Suppressor macrophage treated with lipopolysaccharide for 1 hour (primary cell): ENCODE measurements around the gene METTL17.
A peak's percentile ranks its signal among the peaks of the same experiment; 100 is the strongest.
"Not testable (repeated sequence)": the region's sequence is repeated elsewhere in the genome, so short reads cannot be mapped to it uniquely, and the experiment has no call there.

Source experiments
- DNase-seq, 3 donors: peaks; one replicate each; pipeline ENCODE4 v3.0.0-alpha.2; 2020 to 2022

Gene METTL17

DNA sequence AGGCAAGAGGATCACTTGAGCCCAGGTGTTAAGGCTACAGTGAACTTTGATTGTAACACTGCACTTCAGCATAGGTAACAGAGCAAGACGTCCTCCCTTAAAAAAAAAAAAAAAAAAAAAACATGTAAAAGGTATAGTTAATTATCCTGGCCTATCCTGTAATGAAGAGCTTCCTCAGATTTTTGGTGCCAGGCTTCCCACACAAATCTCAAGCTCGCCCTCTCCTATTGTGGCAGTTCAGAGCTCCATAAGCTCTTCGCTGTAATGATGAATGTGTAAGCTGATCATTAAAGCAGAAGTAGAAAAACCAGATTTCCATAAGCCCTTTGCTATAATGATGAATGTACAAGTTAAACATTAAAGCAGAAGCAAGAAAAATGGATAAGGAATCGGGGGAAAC, 7.3 kb downstream of the METTL17 start:
- DNase-seq = no peak

DNA sequence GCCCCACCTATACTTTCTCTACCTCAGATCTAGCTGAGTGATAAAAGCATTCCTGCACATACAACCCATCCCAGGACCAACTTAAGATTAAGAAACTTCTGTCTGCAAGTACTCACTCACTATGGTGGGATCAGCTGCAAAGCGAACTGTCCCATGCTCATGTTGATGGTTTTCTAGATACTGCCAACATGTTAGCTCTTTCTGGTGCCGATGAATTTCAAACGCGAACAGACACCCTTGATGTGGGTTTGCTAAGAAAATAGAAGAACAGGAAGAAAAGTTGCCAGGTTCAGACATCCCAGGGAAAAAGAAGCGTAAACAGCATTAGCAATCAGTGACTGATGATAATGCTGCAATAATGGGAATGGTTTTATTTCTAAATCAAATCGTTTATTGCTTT, 7.8 kb downstream of the METTL17 start:
- no peak for DNase-seq

- no peak for DNase-seq
Measured at GRCh38 chr14:20998139-20998538, 8.4 kb downstream of the METTL17 start.

DNA sequence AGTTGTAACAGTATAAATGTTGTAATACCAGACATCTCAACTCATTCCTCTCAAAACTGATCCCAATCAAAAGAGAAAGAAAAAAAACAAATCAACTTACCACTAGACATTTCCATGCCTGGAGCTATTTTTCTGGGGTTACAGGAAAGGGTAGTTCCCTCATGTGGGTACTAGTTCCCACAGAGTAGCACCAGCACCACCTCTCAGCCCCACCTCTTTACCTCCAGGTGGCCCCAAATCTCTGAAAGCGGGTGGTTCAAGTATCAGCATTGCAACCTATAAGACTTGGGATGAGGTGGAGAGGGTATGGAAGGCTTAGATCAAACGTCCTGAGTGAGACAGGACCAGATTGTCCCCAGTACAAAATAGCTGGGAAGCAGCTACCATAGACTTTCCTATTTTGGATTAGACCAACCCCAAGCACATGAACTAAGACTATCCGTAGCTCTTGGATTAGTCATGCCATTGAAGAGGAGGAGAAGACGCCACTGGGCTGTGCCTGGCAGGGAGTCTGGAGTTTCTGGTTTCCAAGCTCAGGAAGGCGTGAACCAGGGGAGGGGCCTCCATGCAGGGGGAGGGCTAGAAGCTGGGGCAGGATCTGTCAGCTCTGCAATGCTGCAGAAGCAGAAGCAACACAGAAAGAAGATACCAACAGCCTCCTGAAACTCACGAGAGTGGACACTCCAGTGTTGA, 9.0 kb downstream of the METTL17 start, which contains the start of gene SLC39A2:
TSS of gene SLC39A2 (plus strand) at position 620 of the 693 bp plus-strand sequence. CDS start 154 bp downstream, outside the sequence.
- DNase-seq = peak; percentile 47 to 66 (median 55)

- DNase-seq = no peak
Measured at GRCh38 chr14:20999591-20999990, 9.8 kb downstream of the METTL17 start.

GRCh38 chr14:21001218-21001617, 11.4 kb downstream of the METTL17 start:
- no peak for DNase-seq

GRCh38 chr14:21003788-21004346, 14.1 kb downstream of the METTL17 start:
- no peak for DNase-seq

DNA sequence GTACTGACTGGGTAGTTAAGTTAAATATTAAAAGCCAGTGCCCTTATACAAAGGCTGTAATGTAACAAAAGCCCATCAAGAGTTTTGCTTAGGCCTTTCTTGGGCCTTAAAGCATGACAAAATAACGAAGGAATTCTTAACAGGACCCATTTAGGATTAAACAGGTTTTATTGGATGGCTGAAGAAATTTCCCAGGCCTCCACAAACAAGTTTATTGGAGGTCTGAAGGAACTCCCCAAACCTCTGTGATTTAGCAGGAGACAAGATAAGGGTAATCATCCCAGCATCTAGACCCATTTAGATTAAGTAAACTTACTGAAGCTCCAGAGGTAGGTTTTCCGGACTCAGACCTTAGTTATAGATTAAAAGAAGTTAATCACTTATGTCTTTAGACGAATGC, 19.9 kb downstream of the METTL17 start:
- not testable (repeated sequence) for DNase-seq

- no peak for DNase-seq
Measured at GRCh38 chr14:21011136-21011535, 21.4 kb downstream of the METTL17 start.

DNA sequence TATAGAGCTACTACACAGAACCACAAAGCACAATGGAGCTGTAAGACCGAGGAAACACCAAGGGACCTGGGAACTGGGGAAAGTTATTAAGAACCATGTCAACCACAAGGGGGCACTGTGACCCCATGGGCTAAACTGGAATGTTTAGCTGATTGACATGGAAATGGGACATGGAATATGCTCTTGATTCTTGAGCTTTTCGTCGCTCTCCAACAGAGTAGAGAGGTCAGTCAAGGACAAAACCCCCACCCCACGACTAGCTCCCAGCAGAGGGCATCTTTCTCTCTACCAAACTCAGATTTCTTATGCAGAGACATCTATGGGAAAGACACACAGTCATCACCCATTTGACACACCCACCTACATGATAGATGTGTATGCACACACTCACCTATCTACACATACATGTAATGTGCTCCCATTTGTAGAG, 25.0 kb downstream of the METTL17 start:
- peak; percentile 88 to 94 (median 94) for DNase-seq

- DNase-seq = peak; percentile 40 to 50 (median 45)
Measured at GRCh38 chr14:21015312-21015711, 25.5 kb downstream of the METTL17 start.

DNA sequence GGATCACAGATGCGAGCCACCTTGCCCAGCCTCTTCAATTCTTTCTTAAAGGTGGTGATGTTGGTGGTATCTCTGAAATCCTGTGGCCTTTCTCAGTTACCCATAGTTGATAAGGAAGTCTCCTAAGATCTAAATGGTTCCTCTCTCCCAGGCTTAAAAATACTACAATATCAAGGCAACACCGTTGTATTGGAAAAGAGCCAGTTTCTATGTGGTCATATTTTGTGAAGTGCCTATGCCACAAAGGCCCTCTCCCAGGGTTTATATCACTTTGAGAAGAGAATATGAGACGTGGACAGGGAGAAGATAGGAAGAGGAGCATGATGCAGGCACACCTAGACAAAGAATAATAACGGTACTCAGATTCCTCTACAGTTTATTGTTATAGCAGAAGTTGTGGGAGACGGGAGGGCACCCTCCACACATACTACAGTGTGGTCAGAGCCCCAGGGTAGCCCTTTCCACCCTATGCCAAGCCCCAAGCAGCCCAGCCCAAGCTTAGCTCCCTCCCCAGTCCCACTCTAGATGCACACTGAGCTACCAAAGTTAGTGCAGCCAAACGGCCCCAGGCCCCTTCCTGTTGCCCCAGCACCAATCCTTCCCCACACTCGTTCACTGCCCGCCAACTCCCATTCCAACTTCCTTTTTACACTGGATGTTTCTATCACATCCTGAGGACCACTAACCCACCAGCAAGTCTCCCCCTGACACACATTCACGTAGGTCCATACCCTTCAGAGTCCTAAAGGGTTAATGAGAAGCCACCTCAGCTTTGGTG, 26.8 kb downstream of the METTL17 start:
- no peak for DNase-seq

- DNase-seq = peak in 1 of 3 donors; percentile 15
Measured at GRCh38 chr14:21017528-21018245, 27.9 kb downstream of the METTL17 start.

DNA sequence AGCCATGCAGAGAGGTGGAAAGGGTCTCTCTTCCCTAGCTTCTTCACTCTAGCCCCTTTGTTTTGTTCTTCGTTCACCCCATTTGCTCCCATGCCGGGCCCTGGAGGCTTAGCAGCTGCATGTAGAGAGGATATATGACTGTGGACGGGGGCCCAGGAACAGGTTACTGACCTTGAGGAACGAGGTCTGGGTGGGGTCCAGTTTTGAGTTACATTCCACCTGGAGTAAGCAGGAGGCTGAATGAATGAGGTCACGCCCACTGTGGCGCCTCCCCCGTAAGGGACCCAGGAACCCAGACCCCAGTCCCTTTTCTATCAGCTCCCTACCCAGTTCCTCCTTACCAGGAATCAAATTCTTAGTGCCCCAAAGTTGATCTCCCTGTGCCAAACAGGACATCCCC, 28.5 kb downstream of the METTL17 start:
- no peak for DNase-seq

DNA sequence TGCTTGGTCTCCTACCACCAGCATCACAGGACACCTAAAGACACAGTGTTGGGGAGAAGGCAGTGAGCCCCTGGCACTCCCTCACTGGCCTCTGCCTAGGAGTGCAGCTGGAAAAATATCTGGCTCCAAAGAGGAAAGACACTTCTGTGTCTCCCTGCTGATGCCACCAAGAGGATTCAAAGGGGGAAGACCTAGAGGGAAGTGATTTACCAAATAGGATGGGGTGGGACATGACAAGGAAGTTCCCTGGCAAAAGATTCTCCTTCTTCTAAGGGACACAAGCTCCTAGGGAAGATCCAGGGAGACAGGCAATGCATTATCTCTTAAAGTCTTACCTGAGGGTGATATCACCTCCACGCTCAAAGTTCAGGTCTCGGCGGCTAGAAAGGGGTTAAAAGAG, 29.0 kb downstream of the METTL17 start:
- DNase-seq = peak; percentile 39 to 54 (median 49)

- peak; percentile 64 to 68 (median 65) for DNase-seq
Measured at GRCh38 chr14:21019366-21019765, 29.6 kb downstream of the METTL17 start.

- DNase-seq = no peak
Measured at GRCh38 chr14:21020977-21021545, 31.3 kb downstream of the METTL17 start.

GRCh38 chr14:21022686-21023085, 32.9 kb downstream of the METTL17 start:
- no peak for DNase-seq

DNA sequence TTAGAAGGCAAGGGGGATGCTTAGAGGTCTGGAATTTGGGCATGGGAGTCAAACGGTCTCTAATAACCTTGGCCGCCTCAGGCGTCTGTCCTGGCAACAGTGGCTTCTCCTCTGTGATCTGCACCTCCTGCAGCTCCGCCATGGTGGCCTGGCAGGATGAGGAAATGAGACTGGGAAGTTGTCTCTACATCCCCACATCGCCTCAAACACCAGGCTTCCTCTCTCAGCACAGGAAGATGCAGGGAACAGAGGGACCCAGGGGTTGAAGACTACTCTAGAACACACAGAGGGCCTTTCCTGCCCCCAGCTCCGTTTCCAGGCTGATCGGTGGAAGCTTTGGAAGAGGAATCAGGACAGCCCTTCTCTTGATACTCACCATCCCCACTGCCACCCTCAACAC, 33.4 kb downstream of the METTL17 start:
- DNase-seq = peak; percentile 53 to 61 (median 59)

GRCh38 chr14:21023817-21024584, 34.2 kb downstream of the METTL17 start:
- DNase-seq = no peak

- DNase-seq = peak in 1 of 3 donors; percentile 50
Measured at GRCh38 chr14:21024585-21025370, 35.0 kb downstream of the METTL17 start, which contains the start of gene NDRG2. NDRG2 (minus strand) TSS chr14:21025061; CDS start chr14:21023315, 1,746 bp downstream.
